Measurements from ENCODE around the gene DLST.

DLST gene

DNA sequence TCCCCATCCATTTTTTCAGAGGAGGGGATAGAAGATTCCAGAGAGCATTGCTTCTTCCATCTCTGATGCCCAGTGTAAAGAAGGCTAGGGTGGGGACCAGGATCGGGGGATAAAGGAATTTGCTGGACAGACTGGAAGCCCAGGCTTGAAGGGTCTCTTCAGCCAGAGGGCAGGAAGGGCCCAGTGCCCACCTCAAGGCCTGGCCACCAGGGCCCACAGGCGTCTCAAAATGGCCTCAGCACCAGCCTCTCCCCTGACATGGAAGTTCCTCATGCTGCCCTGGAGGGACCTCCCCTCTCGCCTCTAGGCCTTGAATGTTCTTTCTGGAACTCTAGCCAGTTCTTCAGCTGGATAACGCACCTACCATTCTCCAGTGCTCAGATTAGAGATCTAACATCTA is 38.6 kb downstream of the DLST start:
- Histone ChIP-seq H3K36me3 (replicated peaks; ENCODE audit: low read depth, low read length) (no peaks in the 10 kb centered on the region), H3K4me3 (ENCODE audit: low read length) (no peak overlapping the region), H3K27me3 (ENCODE audit: low read depth, low read length) (no peaks in the 10 kb centered on the region; the same call in 1 of the 2 replicates), H3K79me2 (ENCODE audit: low read length) (no peaks in the 10 kb centered on the region), H3K27ac (ENCODE audit: low read length) (no peak overlapping the region), H3K9me3 (ENCODE audit: insufficient read depth, low read length) (no peaks in the 10 kb centered on the region), H3K9ac (ENCODE audit: low read length) (no peak overlapping the region), H3K4me2 (ENCODE audit: low read length) (no peak overlapping the region), H3K4me1 (ENCODE audit: low read length) (peaks cover 4% of the 10 kb centered on the region), H2AFZ (ENCODE audit: low read depth, low read length) (no peak overlapping the region), H4K20me1 (ENCODE audit: insufficient read depth, low read length) (no peaks in the 10 kb centered on the region)
- TF ChIP-seq, protein P1, sequence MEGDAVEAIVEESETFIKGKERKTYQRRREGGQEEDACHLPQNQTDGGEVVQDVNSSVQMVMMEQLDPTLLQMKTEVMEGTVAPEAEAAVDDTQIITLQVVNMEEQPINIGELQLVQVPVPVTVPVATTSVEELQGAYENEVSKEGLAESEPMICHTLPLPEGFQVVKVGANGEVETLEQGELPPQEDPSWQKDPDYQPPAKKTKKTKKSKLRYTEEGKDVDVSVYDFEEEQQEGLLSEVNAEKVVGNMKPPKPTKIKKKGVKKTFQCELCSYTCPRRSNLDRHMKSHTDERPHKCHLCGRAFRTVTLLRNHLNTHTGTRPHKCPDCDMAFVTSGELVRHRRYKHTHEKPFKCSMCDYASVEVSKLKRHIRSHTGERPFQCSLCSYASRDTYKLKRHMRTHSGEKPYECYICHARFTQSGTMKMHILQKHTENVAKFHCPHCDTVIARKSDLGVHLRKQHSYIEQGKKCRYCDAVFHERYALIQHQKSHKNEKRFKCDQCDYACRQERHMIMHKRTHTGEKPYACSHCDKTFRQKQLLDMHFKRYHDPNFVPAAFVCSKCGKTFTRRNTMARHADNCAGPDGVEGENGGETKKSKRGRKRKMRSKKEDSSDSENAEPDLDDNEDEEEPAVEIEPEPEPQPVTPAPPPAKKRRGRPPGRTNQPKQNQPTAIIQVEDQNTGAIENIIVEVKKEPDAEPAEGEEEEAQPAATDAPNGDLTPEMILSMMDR (IDR thresholded peaks at IDR 0.05; ENCODE audit: low read depth, low read length): no peak
- TF ChIP-seq EZH2phosphoT487 (IDR thresholded peaks at IDR 0.05; ENCODE audit: low read depth): no peak

DNA sequence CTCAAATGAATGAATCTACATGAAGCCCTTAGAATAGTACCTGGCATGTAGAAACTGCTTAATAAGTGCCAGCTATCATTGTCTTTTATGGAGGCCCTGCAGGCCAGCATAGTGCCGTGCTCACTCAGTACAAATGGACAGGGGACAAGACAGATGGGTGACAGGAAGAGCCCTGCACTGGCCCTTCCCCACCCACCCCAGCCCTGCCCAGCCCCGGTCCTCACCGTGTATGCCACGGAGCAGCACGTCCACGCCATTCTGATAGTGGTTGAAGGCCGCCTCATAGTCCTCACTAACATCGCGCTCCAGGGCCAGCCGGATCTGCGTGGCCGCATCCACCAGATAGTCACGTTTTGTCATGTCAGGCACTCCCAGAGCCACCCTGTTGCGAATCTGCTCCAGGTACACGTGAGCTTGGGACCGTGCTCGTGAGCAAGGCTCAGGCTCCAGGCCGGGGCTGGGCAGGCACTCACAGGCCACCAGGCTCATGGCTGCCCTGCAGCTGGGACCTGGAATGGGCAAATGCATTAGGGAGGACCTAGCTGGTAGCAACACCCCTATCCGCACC is 39.4 kb downstream of the DLST start:
- no peaks in the 10 kb centered on the region for H3K9me3 ChIP-seq (ENCODE audit: insufficient read depth, low read length)
- no peak overlapping the region for H2AFZ ChIP-seq (ENCODE audit: low read depth, low read length)
- TF ChIP-seq, protein P1 (IDR thresholded peaks at IDR 0.05; ENCODE audit: low read depth, low read length): no peak
- TF ChIP-seq EZH2phosphoT487 (IDR thresholded peaks at IDR 0.05; ENCODE audit: low read depth): no peak
- H3K4me2 ChIP-seq (ENCODE audit: low read length): no peak overlapping the region
- no peak overlapping the region for H3K27ac ChIP-seq (ENCODE audit: low read length)
- H3K27me3 ChIP-seq (ENCODE audit: low read depth, low read length): no peaks in the 10 kb centered on the region; the same call in 1 of the 2 replicates
- H3K36me3 ChIP-seq (replicated peaks; ENCODE audit: low read depth, low read length): no peaks in the 10 kb centered on the region
- H3K4me3 ChIP-seq (ENCODE audit: low read length): no peak overlapping the region
- no peak overlapping the region for H3K9ac ChIP-seq (ENCODE audit: low read length)
- no peaks in the 10 kb centered on the region for H3K79me2 ChIP-seq (ENCODE audit: low read length)
- H3K4me1 ChIP-seq (ENCODE audit: low read length): peaks cover 4% of the 10 kb centered on the region
- no peaks in the 10 kb centered on the region for H4K20me1 ChIP-seq (ENCODE audit: insufficient read depth, low read length)

DNA sequence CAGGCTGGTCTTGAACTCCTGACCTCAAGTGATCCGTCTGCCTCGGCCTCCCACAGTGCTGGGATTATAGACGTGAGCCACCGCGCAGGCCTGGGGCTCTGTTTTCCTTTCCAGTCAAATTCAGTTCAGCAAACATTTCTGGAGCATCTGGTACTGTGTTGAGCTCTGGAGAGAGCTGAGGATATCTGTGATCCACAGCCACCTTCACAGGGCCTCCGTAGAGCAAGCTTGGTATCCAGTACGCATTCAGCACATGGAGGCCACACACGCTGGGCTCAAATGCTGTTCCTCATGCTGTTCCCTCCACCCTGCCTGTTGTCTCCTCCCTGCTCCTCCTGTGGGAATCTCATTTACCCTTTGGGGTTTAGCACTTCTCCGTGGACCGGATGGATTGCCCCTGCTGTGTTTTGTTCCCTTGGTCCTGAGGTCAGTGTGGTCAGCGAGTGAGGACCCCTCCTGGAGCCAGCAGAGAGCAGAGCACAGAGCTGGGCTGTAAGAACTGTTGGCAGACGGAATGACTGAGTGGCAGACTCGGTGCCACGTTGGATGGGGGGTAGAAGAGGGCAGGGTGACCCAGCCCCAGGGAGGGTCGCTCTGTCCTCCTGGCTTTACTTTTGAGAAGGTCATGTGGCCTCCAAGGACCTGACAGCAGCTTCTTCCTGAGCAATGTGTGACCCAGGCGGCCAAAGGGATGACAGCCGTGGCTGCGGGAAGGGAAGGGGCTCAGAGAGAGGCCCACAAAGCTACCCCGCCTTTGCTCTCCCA is 40.5 kb downstream of the DLST start:
- H3K27me3 ChIP-seq (ENCODE audit: low read depth, low read length): peaks cover 3% of the 10 kb centered on the region
- peaks cover 4% of the 10 kb centered on the region for H3K4me1 ChIP-seq (ENCODE audit: low read length)
- H3K9ac ChIP-seq (ENCODE audit: low read length): peak overlapping the region; percentile 61
- peak overlapping the region; percentile 81 for H3K4me2 ChIP-seq (ENCODE audit: low read length)
- H3K79me2 ChIP-seq (ENCODE audit: low read length): no peaks in the 10 kb centered on the region
- no peaks in the 10 kb centered on the region for H4K20me1 ChIP-seq (ENCODE audit: insufficient read depth, low read length)
- H2AFZ ChIP-seq (ENCODE audit: low read depth, low read length): peak overlapping the region; percentile 73; the same call in 1 of the 2 replicates
- no peak overlapping the region for H3K27ac ChIP-seq (ENCODE audit: low read length)
- H3K36me3 ChIP-seq (replicated peaks; ENCODE audit: low read depth, low read length): no peaks in the 10 kb centered on the region
- H3K4me3 ChIP-seq (ENCODE audit: low read length): peak overlapping the region; percentile 83
- H3K9me3 ChIP-seq (ENCODE audit: insufficient read depth, low read length): no peaks in the 10 kb centered on the region
- TF ChIP-seq, protein P1 (IDR thresholded peaks at IDR 0.05; ENCODE audit: low read depth, low read length): no peak
- TF ChIP-seq EZH2phosphoT487 (IDR thresholded peaks at IDR 0.05; ENCODE audit: low read depth): no peak

DNA sequence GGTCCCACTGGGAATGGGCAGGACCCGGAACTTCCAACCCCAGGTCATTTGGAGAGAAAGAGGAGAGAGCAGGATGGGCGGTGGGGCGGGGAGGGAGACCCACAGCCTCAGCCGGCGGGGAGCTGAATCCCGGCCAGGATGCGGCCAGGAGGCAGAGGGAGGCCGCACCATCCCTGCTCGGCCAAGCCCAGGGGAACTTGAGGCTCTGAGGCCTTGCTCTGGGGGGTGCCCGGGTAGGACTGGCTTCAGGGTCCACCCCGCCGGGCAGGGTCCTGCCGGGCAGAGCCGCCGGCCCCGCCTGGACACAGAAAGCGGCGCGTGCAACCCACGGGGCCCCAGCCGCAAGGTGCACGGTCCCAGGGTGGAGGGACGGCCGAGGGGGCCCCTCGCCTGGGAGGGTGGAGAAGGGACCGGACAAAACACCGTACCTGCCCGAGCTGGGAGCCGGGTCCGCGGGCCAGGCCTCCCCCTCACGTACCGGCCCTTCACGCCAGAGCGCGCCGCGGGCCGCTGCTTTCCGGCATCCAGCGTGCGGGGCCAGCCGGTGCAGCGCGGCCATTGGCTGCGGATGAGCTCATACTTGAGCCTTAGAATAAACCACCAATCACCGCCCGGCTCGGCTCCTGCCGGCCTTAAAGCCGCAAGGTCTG is 41.2 kb downstream of the DLST start, which contains the start of gene RPS6KL1:
Gene RPS6KL1 (minus strand): TSS at position 509 of the 650 bp plus-strand sequence. CDS start 1,719 bp downstream, outside the sequence.
- Histone ChIP-seq H3K36me3 (replicated peaks; ENCODE audit: low read depth, low read length) (no peaks in the 10 kb centered on the region), H3K79me2 (ENCODE audit: low read length) (no peaks in the 10 kb centered on the region), H3K4me1 (ENCODE audit: low read length) (peaks cover 4% of the 10 kb centered on the region), H3K27me3 (ENCODE audit: low read depth, low read length) (peaks cover 10% of the 10 kb centered on the region), H3K27ac (ENCODE audit: low read length) (no peak within 1 kb of the TSS), H3K9ac (ENCODE audit: low read length) (peak within 1 kb of the TSS; percentile 61), H3K4me3 (ENCODE audit: low read length) (peak within 1 kb of the TSS; percentile 83), H3K9me3 (ENCODE audit: insufficient read depth, low read length) (no peaks in the 10 kb centered on the region), H4K20me1 (ENCODE audit: insufficient read depth, low read length) (no peaks in the 10 kb centered on the region), H3K4me2 (ENCODE audit: low read length) (peak within 1 kb of the TSS; percentile 81), H2AFZ (ENCODE audit: low read depth, low read length) (peak within 1 kb of the TSS; percentile 73)
- TF ChIP-seq, protein P1 (IDR thresholded peaks at IDR 0.05; ENCODE audit: low read depth, low read length): no peak
- no peak for TF ChIP-seq EZH2phosphoT487 (IDR thresholded peaks at IDR 0.05; ENCODE audit: low read depth)
